Gastrocnemius medialis (tissue), 4 donors: ENCODE results near the gene EIF3C. TPM values are rescaled to one million over a fixed set of nuclear protein-coding genes. Genes with fewer than 3 reads are reported as not detected.
"Not testable (repeated sequence)": the region's sequence is repeated elsewhere in the genome, so short reads cannot be mapped to it uniquely, and the experiment has no call there.

Source experiments
- ATAC-seq, 2 donors: fragments of 150-250 bp; one replicate each; pipeline ENCODE4 v1.9.1; 2016
- DNase-seq, 2 donors: peaks; one replicate each; pipeline ENCODE4 v3.0.0-alpha.2; 2019
- H3K27ac ChIP-seq, 4 donors: fragments of 200-600 bp; sonication (generic); 1 replicate in 1 of 4; 2 replicates in 3 of 4; pipeline ENCODE4 v1.5.1; 2016 to 2018; ENCODE audit warnings: mild to moderate bottlenecking in 2 of 4, moderate library complexity in 1 of 4
- H3K27me3 ChIP-seq, 3 donors: fragments of 200-600 bp; sonication (generic) in 2 of 3; 1 replicate in 1 of 3; 2 replicates in 2 of 3; pipeline versions ENCODE4 v1.5.1 to v1.6.0; 2016 to 2019; ENCODE audit warnings: mild to moderate bottlenecking in 1 of 3, moderate library complexity in 1 of 3
- H3K36me3 ChIP-seq, 2 donors: fragments of 200-600 bp; sonication (generic) in 1 of 2; one replicate each; pipeline ENCODE4 v1.5.1; 2017 to 2018
- H3K4me1 ChIP-seq, 2 donors: fragments of 200-600 bp; sonication (generic) in 1 of 2; one replicate each; pipeline ENCODE4 v1.5.1; 2016 to 2017; ENCODE audit warnings: mild to moderate bottlenecking in 2 of 2
- H3K4me3 ChIP-seq, 4 donors: fragments of 200-600 bp; sonication (generic) in 3 of 4; 1 replicate in 1 of 4; 2 replicates in 3 of 4; pipeline ENCODE4 v1.5.1; 2016 to 2019; ENCODE audit warnings: mild to moderate bottlenecking in 2 of 4
- H3K9me3 ChIP-seq, 3 donors: fragments of 200-600 bp; sonication (generic) in 2 of 3; 1 replicate in 1 of 3; 2 replicates in 2 of 3; pipeline ENCODE4 v1.5.1; 2016 to 2019
- in situ Hi-C, 4 donors: fragments of 200-750 bp; cut with MboI; loops; one replicate each; pipeline versions ENCODE4 v1.15.0 to v1.8.0; 2017; ENCODE audit warnings: low sequenced_read_pairs in 4 of 4
- intact Hi-C: fragments of 100-400 bp; cut with DNase I; formaldehyde crosslinking; loops from one replicate; pipeline ENCODE4 v1.15.1; 2023; ENCODE audit warnings: low total_unique reads
- microRNA-seq, 2 donors: library from miRNA; unstranded; fragments of <30 nt; microRNA quantifications; one replicate each; pipeline ENCODE4, GENCODE V29; 2016; ENCODE audit warnings: borderline replicate concordance in 2 of 2
- total RNA-seq, 4 donors: library from RNA; depleted of rRNA; stranded (reverse); fragments of >200 nt; gene quantifications; one replicate each; pipeline versions ENCODE4 v1.1.0 to v1.2.3, GENCODE V29; 2016
- TF ChIP-seq, protein P1 (sequence below), 5 experiments: fragments of 450-650 bp in 3 of 5; fragments of 200-600 bp in 2 of 5; sonication (generic) in 2 of 5; IDR thresholded peaks in 4 of 5; conservative IDR thresholded peaks in 1 of 5; 1 replicate in 4 of 5; 2 replicates in 1 of 5; pipeline ENCODE4 v1.5.1; 2016 to 2019; ENCODE audit warnings: antibody characterized with exemption in 5 of 5, mild to moderate bottlenecking in 3 of 5, moderate library complexity in 3 of 5

EIF3C gene
- total RNA-seq, 4 donors from 2014 or later: 146 to 363 (median 247) TPM

DNA sequence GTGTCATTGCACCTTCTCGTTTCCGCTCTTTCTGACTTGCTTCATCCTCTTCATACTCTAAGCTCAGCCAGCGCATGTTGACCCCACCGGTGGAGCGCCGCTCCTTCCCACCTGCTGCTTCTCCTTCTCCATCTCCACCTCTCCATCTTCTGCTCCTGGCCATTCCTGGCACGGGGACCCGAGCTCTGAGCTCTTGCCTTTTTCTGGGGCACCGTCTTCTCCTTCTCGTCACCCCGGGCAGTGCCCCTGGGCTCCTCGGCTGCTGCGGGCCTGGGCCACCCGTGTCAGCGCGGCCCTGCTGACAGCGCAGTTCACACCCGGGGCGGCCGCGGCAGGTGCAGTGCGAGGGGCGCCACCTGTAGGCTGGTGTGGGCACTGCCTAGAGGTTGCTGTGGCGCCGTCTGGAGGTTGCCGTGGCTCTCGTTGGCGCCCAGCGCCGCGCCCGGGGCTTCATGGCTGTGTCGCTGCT lies 38.8 kb downstream of the EIF3C start:
- intact Hi-C loops, DNase-seq, in situ Hi-C loops, H3K36me3 ChIP-seq, H3K27ac ChIP-seq, H3K9me3 ChIP-seq, H3K27me3 ChIP-seq, H3K4me1 ChIP-seq: not testable (repeated sequence)
- peak overlapping the region in 2 of 4 donors; percentile 20 to 26 for H3K4me3 ChIP-seq
- ATAC-seq: peak; percentile 95 to 98
- TF ChIP-seq, protein P1, sequence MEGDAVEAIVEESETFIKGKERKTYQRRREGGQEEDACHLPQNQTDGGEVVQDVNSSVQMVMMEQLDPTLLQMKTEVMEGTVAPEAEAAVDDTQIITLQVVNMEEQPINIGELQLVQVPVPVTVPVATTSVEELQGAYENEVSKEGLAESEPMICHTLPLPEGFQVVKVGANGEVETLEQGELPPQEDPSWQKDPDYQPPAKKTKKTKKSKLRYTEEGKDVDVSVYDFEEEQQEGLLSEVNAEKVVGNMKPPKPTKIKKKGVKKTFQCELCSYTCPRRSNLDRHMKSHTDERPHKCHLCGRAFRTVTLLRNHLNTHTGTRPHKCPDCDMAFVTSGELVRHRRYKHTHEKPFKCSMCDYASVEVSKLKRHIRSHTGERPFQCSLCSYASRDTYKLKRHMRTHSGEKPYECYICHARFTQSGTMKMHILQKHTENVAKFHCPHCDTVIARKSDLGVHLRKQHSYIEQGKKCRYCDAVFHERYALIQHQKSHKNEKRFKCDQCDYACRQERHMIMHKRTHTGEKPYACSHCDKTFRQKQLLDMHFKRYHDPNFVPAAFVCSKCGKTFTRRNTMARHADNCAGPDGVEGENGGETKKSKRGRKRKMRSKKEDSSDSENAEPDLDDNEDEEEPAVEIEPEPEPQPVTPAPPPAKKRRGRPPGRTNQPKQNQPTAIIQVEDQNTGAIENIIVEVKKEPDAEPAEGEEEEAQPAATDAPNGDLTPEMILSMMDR (IDR thresholded peaks at IDR 0.05 in 4 of 5, conservative IDR thresholded peaks at IDR 0.05 in 1 of 5): peak in 1 of 5 experiments; percentile 52

DNA sequence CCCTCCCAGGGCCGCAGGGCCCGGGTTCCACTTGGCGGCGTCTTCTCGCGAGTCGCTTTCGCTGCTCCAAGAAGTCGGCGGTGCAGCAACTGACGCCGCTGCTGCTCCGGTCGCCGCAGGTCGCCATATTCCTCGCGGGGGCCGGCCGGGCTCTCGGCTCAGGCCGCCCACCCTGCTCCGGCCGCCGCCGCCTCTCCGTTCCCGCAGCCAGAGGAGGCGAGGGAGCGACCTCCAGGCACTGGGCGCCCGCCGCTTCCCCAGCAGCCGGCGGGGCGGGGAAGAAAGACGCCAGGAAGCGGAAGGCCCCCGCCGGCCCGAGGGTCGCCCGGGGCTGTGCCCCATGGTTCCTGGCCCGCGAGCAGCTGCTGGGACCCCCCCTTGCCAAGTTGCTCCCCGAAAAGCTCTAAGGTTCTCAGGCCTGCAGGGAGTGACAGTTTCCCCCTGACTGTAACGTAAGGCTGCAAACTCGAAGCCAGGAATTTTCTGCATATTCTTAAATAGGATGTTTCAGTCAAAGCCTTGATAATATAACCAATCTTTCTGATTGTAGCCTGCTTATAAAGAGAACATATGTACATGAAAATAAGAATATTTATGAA lies 39.3 kb downstream of the EIF3C start:
- DNase-seq, H3K9me3 ChIP-seq, in situ Hi-C loops, intact Hi-C loops, H3K4me1 ChIP-seq, H3K27ac ChIP-seq, H3K36me3 ChIP-seq, H3K27me3 ChIP-seq: not testable (repeated sequence)
- peak overlapping the region in 1 of 4 donors; percentile 26 for H3K4me3 ChIP-seq
- ATAC-seq: peak; percentile 56 to 70

DNA sequence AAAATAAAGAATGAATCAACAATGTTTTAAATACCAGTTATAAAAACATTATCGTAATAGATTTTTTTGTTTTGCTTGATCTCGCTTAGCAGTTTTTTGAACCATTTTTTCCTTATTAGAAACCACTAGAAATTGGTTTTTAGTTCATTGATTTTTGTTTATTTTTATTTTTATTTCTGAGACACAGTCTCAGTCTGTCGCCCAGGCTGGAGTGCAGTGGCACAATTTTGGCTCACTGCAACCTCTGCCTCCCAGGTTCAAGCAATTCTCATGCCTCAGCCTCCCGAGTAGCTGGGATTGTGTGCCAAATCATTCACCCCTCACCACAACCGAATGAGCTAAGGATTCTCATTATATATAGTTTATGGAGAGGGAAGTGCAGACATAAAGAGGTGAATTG lies 40.2 kb downstream of the EIF3C start, which contains the start of gene NPIPB9:
NPIPB9 (plus strand) TSS at position 301 of the 400 bp plus-strand sequence.
- H3K27ac ChIP-seq, in situ Hi-C loops, H3K9me3 ChIP-seq, intact Hi-C loops, DNase-seq, H3K36me3 ChIP-seq, H3K4me3 ChIP-seq, H3K4me1 ChIP-seq, H3K27me3 ChIP-seq, ATAC-seq: not testable (repeated sequence)

DNA sequence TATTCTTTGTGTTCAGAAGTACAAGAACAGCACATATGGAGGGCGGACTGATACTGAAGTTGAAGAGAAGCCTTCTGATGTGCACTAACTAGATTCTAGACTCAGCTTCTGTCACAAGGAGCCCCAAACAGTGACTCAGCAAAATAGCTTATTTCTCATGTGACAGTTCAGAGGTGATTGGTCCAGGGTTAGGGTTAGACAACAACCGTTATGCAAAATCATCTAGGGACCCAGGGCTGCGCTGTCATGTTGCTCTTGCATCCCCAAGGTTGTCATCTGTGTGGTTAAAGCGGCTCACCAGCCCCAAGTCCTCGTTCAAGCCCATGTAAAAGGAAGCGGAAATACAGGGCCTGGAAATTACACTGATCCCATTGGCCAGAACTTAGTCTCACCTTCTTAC lies 70.4 kb downstream of the EIF3C start:
- DNase-seq, H3K4me3 ChIP-seq, H3K9me3 ChIP-seq, H3K4me1 ChIP-seq, in situ Hi-C loops, H3K27ac ChIP-seq, intact Hi-C loops, ATAC-seq, H3K27me3 ChIP-seq, H3K36me3 ChIP-seq: not testable (repeated sequence)

DNA sequence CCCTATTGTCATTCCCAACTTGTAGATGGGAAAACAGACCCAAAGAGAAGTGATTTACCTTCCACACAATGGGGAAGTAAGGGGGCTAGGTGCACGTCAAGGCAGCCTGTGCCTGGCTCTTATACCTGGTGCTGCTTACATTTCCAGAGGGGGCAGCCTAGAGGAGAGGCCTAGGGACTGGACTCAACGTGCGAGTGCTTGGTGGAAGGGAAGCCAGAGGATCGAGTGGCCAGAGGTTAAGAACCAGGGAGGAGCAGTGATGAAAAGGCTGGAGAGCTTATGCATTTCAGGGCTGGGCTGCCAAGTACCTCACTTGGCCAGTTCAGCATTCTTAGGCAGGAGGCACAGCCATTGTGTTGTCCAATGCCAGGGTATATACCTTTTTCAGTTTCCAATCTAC lies 71.1 kb downstream of the EIF3C start:
- intact Hi-C loops, H3K36me3 ChIP-seq, H3K4me3 ChIP-seq, H3K27ac ChIP-seq, H3K9me3 ChIP-seq, in situ Hi-C loops, DNase-seq, ATAC-seq, H3K4me1 ChIP-seq, H3K27me3 ChIP-seq: not testable (repeated sequence)

Small RNA genes within 50 kb of the gene (microRNA-seq; reads per million reads assigned to microRNA genes)
- 0 reads per million in 2 donors for gene MIR6862-2

Other genes starting within 250 kb of the EIF3C start
- gene NPIPB7, start 239.1 kb upstream of the EIF3C start, total RNA-seq: not detected
- 10 to 100 TPM; 11.0 to 20.6 (median 18.8) TPM for gene CLN3, start 219.4 kb upstream of the EIF3C start, total RNA-seq
- gene APOBR, start 216.8 kb upstream of the EIF3C start, total RNA-seq: 1 to 10 TPM in 1 of 4 donors, under 1 TPM in 3; 0.15 to 1.4 (median 0.54) TPM
- gene IL27, start 204.6 kb upstream of the EIF3C start, total RNA-seq: not detected
- gene NUPR1, start 172.5 kb upstream of the EIF3C start, total RNA-seq: 10 to 100 TPM; 18.7 to 44.3 (median 22.6) TPM
- 10 to 100 TPM; 35.1 to 50.4 (median 41.9) TPM for gene SGF29, start 157.5 kb upstream of the EIF3C start, total RNA-seq
- gene SULT1A2, start 114.4 kb upstream of the EIF3C start, total RNA-seq: under 1 TPM in 1 of 4 donors, not detected in 3; 0.46 TPM
- gene SULT1A1, start 101.4 kb upstream of the EIF3C start, total RNA-seq: 10 to 100 TPM in 1 of 4 donors, 1 to 10 TPM in 3; 5.7 to 10.0 (median 8.2) TPM
- gene NPIPB8, start 73.4 kb upstream of the EIF3C start, total RNA-seq: under 1 TPM in 1 of 4 donors, not detected in 3; 0.31 TPM
- not detected for gene NPIPB9, start 40.3 kb downstream of the EIF3C start, total RNA-seq
- 10 to 100 TPM; 24.0 to 68.6 (median 47.7) TPM for gene ATXN2L, start 111.5 kb downstream of the EIF3C start, total RNA-seq
- 100 to 1,000 TPM; 140 to 196 (median 167) TPM for gene TUFM, start 134.9 kb downstream of the EIF3C start, total RNA-seq
- gene SH2B1, start 152.4 kb downstream of the EIF3C start, total RNA-seq: 10 to 100 TPM; 13.9 to 28.5 (median 20.6) TPM
- gene ATP2A1, start 167.0 kb downstream of the EIF3C start, total RNA-seq: 100 to 1,000 TPM; 380 to 909 (median 764) TPM
- gene RABEP2, start 213.8 kb downstream of the EIF3C start, total RNA-seq: 10 to 100 TPM in 1 of 4 donors, 1 to 10 TPM in 3; 2.9 to 13.9 (median 6.4) TPM
- not detected for gene CD19, start 220.5 kb downstream of the EIF3C start, total RNA-seq
- 10 to 100 TPM; 10.3 to 18.5 (median 14.2) TPM for gene NFATC2IP, start 239.5 kb downstream of the EIF3C start, total RNA-seq